K562 (cell line): ENCODE data around the gene TBX19. TPM values are rescaled to one million over a fixed set of nuclear protein-coding genes. Genes with fewer than 3 reads are reported as not detected.

Source experiments
- ARID2 ChIP-seq: fragments of 450-650 bp; IDR thresholded peaks from 2 replicates; pipeline ENCODE4 v1.6.1; 2017; ENCODE audit warnings: antibody characterized with exemption, mild to moderate bottlenecking
- ATF7 ChIP-seq: fragments of 450-650 bp; IDR thresholded peaks from 2 replicates; pipeline ENCODE4 v1.7.1; 2014; ENCODE audit warnings: mild to moderate bottlenecking, moderate library complexity
- BRCA1 ChIP-seq, 2 experiments: fragments of 450-650 bp in 1 of 2; sonication (generic) in 1 of 2; formaldehyde crosslinking in 1 of 2; IDR thresholded peaks; 2 replicates each; pipeline versions ENCODE4 v1.5.0 to v1.6.1; 2017 to 2020; ENCODE audit warnings: mild to moderate bottlenecking in 1 of 2, missing genetic modification reagents in 1 of 2
- CHCHD3 ChIP-seq: fragments of 250-450 bp; sonication (Bioruptor Pico); IDR thresholded peaks from 2 replicates; pipeline ENCODE4 v2.1.2; 2022; ENCODE audit warnings: mild to moderate bottlenecking
- DPF2 ChIP-seq: fragments of 450-650 bp; IDR thresholded peaks from 2 replicates; pipeline ENCODE4 v1.6.1; 2016
- ELF1 ChIP-seq: fragments of 200-800 bp; sonication (Bioruptor generic); IDR thresholded peaks from 2 replicates; pipeline ENCODE4 v1.6.1; 2016; ENCODE audit warnings: missing genetic modification characterization, missing compliant biosample characterization
- GTF2E2 ChIP-seq: fragments of 200-800 bp; sonication (Bioruptor generic); IDR thresholded peaks from 2 replicates; pipeline ENCODE4 v1.6.1; 2016; ENCODE audit warnings: missing genetic modification characterization, missing compliant biosample characterization
- MAFG ChIP-seq: fragments of 450-650 bp; conservative IDR thresholded peaks from 2 replicates; pipeline ENCODE4 v1.6.1; 2016; ENCODE audit warnings: missing genetic modification characterization, missing compliant biosample characterization
- MAX ChIP-seq: sonication (generic); formaldehyde crosslinking; IDR thresholded peaks from 2 replicates; pipeline ENCODE4 v1.9.0; 2022; ENCODE audit warnings: mild to moderate bottlenecking, missing genetic modification reagents
- NCOA6 ChIP-seq: fragments of 450-650 bp; IDR thresholded peaks from 2 replicates; pipeline ENCODE4 v1.6.1; 2017; ENCODE audit warnings: mild to moderate bottlenecking
- STAT6 ChIP-seq: sonication (generic); formaldehyde crosslinking; IDR thresholded peaks from 2 replicates; pipeline ENCODE4 v1.8.1; 2023; ENCODE audit warnings: mild to moderate bottlenecking, missing genetic modification reagents
- THAP12 ChIP-seq: fragments of 250-450 bp; sonication (Bioruptor Pico); IDR thresholded peaks from 2 replicates; pipeline ENCODE4 v1.9.0; 2021; ENCODE audit warnings: mild to moderate bottlenecking, inconsistent platforms
- ZBTB7A ChIP-seq: IDR thresholded peaks from 2 replicates; pipeline ENCODE4 v1.6.1; 2011; ENCODE audit warnings: low read depth, mild to moderate bottlenecking, low read length, moderate library complexity, borderline replicate concordance; ENCODE audit not compliant: control insufficient read depth
- ZC3H8 ChIP-seq: fragments of 450-650 bp; IDR thresholded peaks from 2 replicates; pipeline ENCODE4 v1.6.1; 2017
- ZNF589 ChIP-seq: fragments of 200-800 bp; sonication (Bioruptor generic); IDR thresholded peaks from 2 replicates; pipeline ENCODE4 v1.6.1; 2016; ENCODE audit warnings: low read depth, missing genetic modification characterization, missing compliant biosample characterization
- ZNF592 ChIP-seq: fragments of 450-650 bp; IDR thresholded peaks from 2 replicates; pipeline ENCODE4 v1.6.1; 2017; ENCODE audit warnings: antibody characterized with exemption, mild to moderate bottlenecking
- ZNF740 ChIP-seq, 3 experiments: fragments of 200-800 bp in 1 of 3; sonication (Bioruptor generic) in 1 of 3; sonication (generic) in 1 of 3; formaldehyde crosslinking in 1 of 3; IDR thresholded peaks; 2 replicates each; pipeline versions ENCODE4 v1.6.1 to v1.8.0; 2016 to 2022; ENCODE audit warnings: mild to moderate bottlenecking in 2 of 3, missing compliant biosample characterization in 2 of 3, missing genetic modification characterization in 2 of 3, missing genetic modification reagents in 1 of 3
- ZSCAN32 ChIP-seq: fragments of 450-650 bp; formaldehyde crosslinking; IDR thresholded peaks from 2 replicates; pipeline ENCODE4 v1.4.0; 2020; ENCODE audit warnings: mild to moderate bottlenecking, moderate library complexity
- polyA plus RNA-seq, 8 experiments: library from polyadenylated mRNA; depleted of rRNA in 4 of 8; stranded (reverse) in 5 of 8; unstranded in 3 of 8; fragments of >200 nt; fragmentation: Nextera tagmentation in 2 of 8; fragmentation: Illumina TruSeq in 1 of 8; extraction: Ambion mirVana in 2 of 8; extraction: Trizol in 1 of 8; gene quantifications; 2 replicates each; pipeline versions ENCODE4 v1.2.1 to v1.2.3, GENCODE V29; 2011 to 2014; ENCODE audit warnings: inconsistent platforms in 1 of 8, missing spikeins in 1 of 8
- total RNA-seq, 7 experiments: library from RNA; depleted of rRNA in 6 of 7; stranded (reverse); fragments of >200 nt in 6 of 7; fragmentation: Illumina TruSeq in 2 of 7; extraction: Trizol in 2 of 7; gene quantifications; 2 replicates each; pipeline versions ENCODE4 v1.2.1 to v1.2.3, GENCODE V29; 2011 to 2021; ENCODE audit warnings: low replicate concordance in 1 of 7

Gene TBX19
- total and polyA plus RNA-seq, 9 of the 15 experiments (the other 6 are each of a cell fraction or from before 2014, with no cell fraction given) = 0.32 to 3.1 (median 0.95) TPM

GRCh38 chr1:168287237-168287664, 6.6 kb downstream of the TBX19 start (continued):
- TF ChIP-seq ZSCAN32 (no peak), NCOA6 (no peak), ZBTB7A (no peak), ARID2 (no peak), ATF7 (peak; percentile 96), ZNF592 (peak; percentile 89), ZNF589 (CRISPR knock-in tag) (no peak), DPF2 (peak; percentile 90), ZC3H8 (no peak), MAFG (tag) (peak; percentile 90), BRCA1 (IDR thresholded peaks at IDR 0.05) (no peak), BRCA1 (CRISPR knock-in tag; IDR thresholded peaks at IDR 0.05) (no peak), ZNF740 (CRISPR knock-in tag; IDR thresholded peaks at IDR 0.05) (no peak), ZNF740 (tag; IDR thresholded peaks at IDR 0.05) (no peak), GTF2E2 (0 out of 2 replicates have a peak, but pooled peaks have one; percentile 16), THAP12 (CRISPR knock-in tag) (no peak), CHCHD3 (no peak), MAX (CRISPR knock-in tag) (no peak), STAT6 (CRISPR knock-in tag) (no peak), ELF1 (tag) (peak; percentile 50; the same call in 1 of the 2 replicates)
